Muscle of leg (tissue), 11 donors: Measurements from ENCODE around the gene GBA2. TPM values are rescaled to one million over a fixed set of nuclear protein-coding genes. Genes with fewer than 3 reads are reported as not detected.

Source experiments
- DNase-seq: peaks from one replicate; pipeline ENCODE4 v3.0.0; 2013
- H3K27ac ChIP-seq: one replicate; pipeline ENCODE4 v1.5.1; 2013; ENCODE audit warnings: mild to moderate bottlenecking, low read length, control low read depth
- H3K27me3 ChIP-seq: one replicate; pipeline ENCODE4 v1.6.1; 2013; ENCODE audit warnings: low read length; ENCODE audit not compliant: control insufficient read depth, insufficient read depth
- H3K36me3 ChIP-seq: one replicate; pipeline ENCODE4 v1.6.1; 2013; ENCODE audit warnings: low read length; ENCODE audit not compliant: control insufficient read depth, insufficient read depth
- H3K4me1 ChIP-seq: one replicate; pipeline ENCODE4 v1.6.1; 2013; ENCODE audit warnings: low read length; ENCODE audit not compliant: control insufficient read depth, insufficient read depth
- H3K4me3 ChIP-seq: one replicate; pipeline ENCODE4 v1.5.1; 2013; ENCODE audit warnings: low read length, control low read depth
- H3K9me3 ChIP-seq: replicated peaks from 2 replicates; pipeline ENCODE4 v1.6.1; 2013; ENCODE audit warnings: low read depth, low read length; ENCODE audit not compliant: control insufficient read depth
- WGBS: methylation state at CpG from one replicate; pipeline ENCODE4 v1.1.5; 2013; ENCODE audit warnings: missing lambda C conversion rate; ENCODE audit not compliant: insufficient coverage; 5-methylcytosine and 5-hydroxymethylcytosine counted together
- polyA plus RNA-seq, 8 donors: library from polyadenylated mRNA; unstranded; fragments of 120-200 nt; gene quantifications; one replicate each; pipeline versions ENCODE4 v1.2.1 to v1.2.3, GENCODE V29; 2013; ENCODE audit warnings: inconsistent platforms in 1 of 8, low replicate concordance in 1 of 8; ENCODE audit not compliant: insufficient read length in 8 of 8, insufficient read depth in 1 of 8
- total RNA-seq: library from RNA; stranded (reverse); fragments of 120-200 nt; gene quantifications from one replicate; pipeline ENCODE4 v1.2.4, GENCODE V29; 2013

Gene GBA2
- total and polyA plus RNA-seq, 9 donors, result 42.9 to 82.5 (median 60.9) TPM

- Histone ChIP-seq H3K4me1 (peaks cover 12% of the 10 kb centered on the region), H3K36me3 (peaks cover 41% of the 10 kb centered on the region), H3K27me3 (no peaks in the 10 kb centered on the region), H3K4me3 (peak overlapping the region; percentile 63), H3K27ac (peak overlapping the region; percentile 91), H3K9me3 (no peaks in the 10 kb centered on the region)
- peak; percentile 78 for DNase-seq
- WGBS, result 23% methylated on average over 18 of the region's 48 CpGs
Measured at GRCh38 chr9:35756275-35757225, 7.5 kb upstream of the GBA2 start.

- Histone ChIP-seq H3K4me3 (no peak overlapping the region), H3K27ac (no peak overlapping the region), H3K9me3 (no peaks in the 10 kb centered on the region), H3K27me3 (no peaks in the 10 kb centered on the region), H3K36me3 (peaks cover 56% of the 10 kb centered on the region), H3K4me1 (peaks cover 18% of the 10 kb centered on the region)
- DNase-seq, result no peak
- WGBS, result 78% methylated on average over 3 of the region's 4 CpGs
Measured at GRCh38 chr9:35755071-35755470, 6.0 kb upstream of the GBA2 start.

- peaks cover 24% of the 10 kb centered on the region for H3K4me1 ChIP-seq
- peaks cover 56% of the 10 kb centered on the region for H3K36me3 ChIP-seq
- DNase-seq, result no peak
- H3K27ac ChIP-seq, result no peak within 1 kb of the TSS
- no peaks in the 10 kb centered on the region for H3K9me3 ChIP-seq
- no peaks in the 10 kb centered on the region for H3K27me3 ChIP-seq
- WGBS, result no CpG with 5 or more reads among the region's 3 CpGs
- no peak within 1 kb of the TSS for H3K4me3 ChIP-seq
Measured at GRCh38 chr9:35754264-35754663, 5.2 kb upstream of the GBA2 start, which contains the start of gene MSMP. TSS of gene MSMP (minus strand) at chr9:35754276. CDS start at chr9:35754129, 147 bp downstream.

GRCh38 chr9:35753466-35753865 is 4.4 kb upstream of the GBA2 start:
- Histone ChIP-seq H3K4me1 (peaks cover 24% of the 10 kb centered on the region), H3K27me3 (no peaks in the 10 kb centered on the region), H3K36me3 (peaks cover 56% of the 10 kb centered on the region), H3K27ac (no peak overlapping the region), H3K4me3 (no peak overlapping the region), H3K9me3 (no peaks in the 10 kb centered on the region)
- DNase-seq, result no peak
- 100% methylated on average over 1 of the region's 5 CpGs for WGBS

- peaks cover 37% of the 10 kb centered on the region for H3K4me1 ChIP-seq
- 100% methylated on average over 1 of the region's 4 CpGs for WGBS
- H3K36me3 ChIP-seq, result peaks cover 58% of the 10 kb centered on the region
- no peaks in the 10 kb centered on the region for H3K9me3 ChIP-seq
- DNase-seq, result no peak
- H3K27ac ChIP-seq, result no peak overlapping the region
- no peaks in the 10 kb centered on the region for H3K27me3 ChIP-seq
- no peak overlapping the region for H3K4me3 ChIP-seq
Measured at GRCh38 chr9:35750256-35750531, 1.2 kb upstream of the GBA2 start.

- no peak for DNase-seq
- WGBS, result 0% methylated on average over 10 of the region's 19 CpGs
- peak overlapping the region; percentile 97 for H3K4me3 ChIP-seq
- no peaks in the 10 kb centered on the region for H3K27me3 ChIP-seq
- H3K4me1 ChIP-seq, result peaks cover 37% of the 10 kb centered on the region
- H3K36me3 ChIP-seq, result peaks cover 59% of the 10 kb centered on the region
- H3K27ac ChIP-seq, result peak overlapping the region; percentile 92
- H3K9me3 ChIP-seq, result no peaks in the 10 kb centered on the region
Measured at GRCh38 chr9:35749515-35750255, 657 bp upstream of the GBA2 start.

- H3K4me1 ChIP-seq, result peaks cover 37% of the 10 kb centered on the region
- no peak for DNase-seq
- no peaks in the 10 kb centered on the region for H3K27me3 ChIP-seq
- H3K27ac ChIP-seq, result peak overlapping the region; percentile 80
- H3K9me3 ChIP-seq, result no peaks in the 10 kb centered on the region
- 2% methylated on average over 23 of the region's 24 CpGs for WGBS
- H3K36me3 ChIP-seq, result peaks cover 59% of the 10 kb centered on the region
- H3K4me3 ChIP-seq, result peak overlapping the region; percentile 97
Measured at GRCh38 chr9:35748242-35748857, 678 bp downstream of the GBA2 start.

- DNase-seq, result no peak
- Histone ChIP-seq H3K27me3 (no peaks in the 10 kb centered on the region), H3K4me1 (peaks cover 37% of the 10 kb centered on the region), H3K27ac (no peak overlapping the region), H3K36me3 (peaks cover 54% of the 10 kb centered on the region), H3K4me3 (peak overlapping the region; percentile 97), H3K9me3 (no peaks in the 10 kb centered on the region)
- WGBS, result 55% methylated on average over 2 of the region's 3 CpGs
Measured at GRCh38 chr9:35746583-35746982, 2.4 kb downstream of the GBA2 start.

GRCh38 chr9:35745569-35745968 is 3.5 kb downstream of the GBA2 start:
- WGBS, result 44% methylated on average over 1 of the region's 1 CpG
- Histone ChIP-seq H3K4me1 (peaks cover 36% of the 10 kb centered on the region), H3K36me3 (peaks cover 53% of the 10 kb centered on the region), H3K9me3 (no peaks in the 10 kb centered on the region), H3K4me3 (no peak overlapping the region), H3K27me3 (no peaks in the 10 kb centered on the region), H3K27ac (no peak overlapping the region)
- DNase-seq, result no peak
